HG03097 (cell line): ENCODE measurements around the gene STX10.

Source experiments
- ATAC-seq: cut with Tn5 transposase; IDR thresholded peaks from one replicate; pipeline ENCODE4 v1.9.1; 2021; ENCODE audit not compliant: unreplicated experiment, low FRiP score

STX10 gene

GRCh38 chr19:13146763-13147563 lies 3.2 kb downstream of the STX10 start:
- ATAC-seq, result no peak

DNA sequence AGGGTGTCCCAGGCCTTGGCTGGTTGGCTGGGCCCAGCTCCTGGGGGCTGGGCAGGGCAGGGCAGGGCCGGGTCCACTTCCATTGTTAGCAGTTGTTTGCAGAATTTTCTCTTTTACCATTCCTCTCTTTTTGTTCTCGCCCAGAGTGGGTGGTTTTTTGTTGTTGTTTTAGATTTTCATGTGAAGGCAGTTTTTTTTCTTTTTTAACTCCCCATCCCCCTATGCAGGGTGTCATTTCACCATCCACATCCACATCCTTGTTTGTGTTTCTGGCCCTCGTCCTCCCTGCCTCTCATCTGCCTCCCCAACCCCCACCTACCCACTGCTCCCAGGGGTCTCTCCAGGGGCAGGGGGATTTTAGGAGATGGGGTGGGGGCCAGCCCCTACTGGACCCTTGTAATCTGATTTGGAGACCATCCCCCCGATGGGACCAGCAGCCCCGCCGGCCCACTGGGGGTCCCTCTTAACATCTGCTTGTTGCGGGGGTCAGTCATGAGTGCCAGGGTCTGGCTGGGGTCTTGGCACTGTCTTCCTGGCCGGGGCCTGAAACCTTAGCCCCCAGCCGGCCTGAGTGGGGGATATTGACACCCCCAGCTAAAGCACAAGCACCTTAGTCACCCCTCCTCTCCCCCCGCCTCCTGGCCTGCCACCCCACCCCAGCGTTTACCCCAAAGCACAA lies 10.4 kb downstream of the STX10 start:
- no peak for ATAC-seq

DNA sequence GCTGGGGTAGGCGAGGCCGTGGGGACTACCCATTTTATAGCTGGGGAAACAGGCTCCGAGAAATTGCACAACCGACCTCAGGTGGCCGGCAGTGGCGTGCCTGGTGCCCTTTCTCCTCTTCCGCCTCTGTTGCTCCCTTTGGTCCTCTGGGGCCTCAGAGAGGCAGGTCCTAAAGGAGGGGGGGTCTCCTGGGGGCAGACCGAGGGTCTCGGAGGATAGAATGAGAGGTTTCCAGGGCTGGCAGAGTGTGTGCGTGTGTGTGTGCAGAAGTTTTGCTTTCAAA lies 11.3 kb downstream of the STX10 start:
- ATAC-seq, result no peak

DNA sequence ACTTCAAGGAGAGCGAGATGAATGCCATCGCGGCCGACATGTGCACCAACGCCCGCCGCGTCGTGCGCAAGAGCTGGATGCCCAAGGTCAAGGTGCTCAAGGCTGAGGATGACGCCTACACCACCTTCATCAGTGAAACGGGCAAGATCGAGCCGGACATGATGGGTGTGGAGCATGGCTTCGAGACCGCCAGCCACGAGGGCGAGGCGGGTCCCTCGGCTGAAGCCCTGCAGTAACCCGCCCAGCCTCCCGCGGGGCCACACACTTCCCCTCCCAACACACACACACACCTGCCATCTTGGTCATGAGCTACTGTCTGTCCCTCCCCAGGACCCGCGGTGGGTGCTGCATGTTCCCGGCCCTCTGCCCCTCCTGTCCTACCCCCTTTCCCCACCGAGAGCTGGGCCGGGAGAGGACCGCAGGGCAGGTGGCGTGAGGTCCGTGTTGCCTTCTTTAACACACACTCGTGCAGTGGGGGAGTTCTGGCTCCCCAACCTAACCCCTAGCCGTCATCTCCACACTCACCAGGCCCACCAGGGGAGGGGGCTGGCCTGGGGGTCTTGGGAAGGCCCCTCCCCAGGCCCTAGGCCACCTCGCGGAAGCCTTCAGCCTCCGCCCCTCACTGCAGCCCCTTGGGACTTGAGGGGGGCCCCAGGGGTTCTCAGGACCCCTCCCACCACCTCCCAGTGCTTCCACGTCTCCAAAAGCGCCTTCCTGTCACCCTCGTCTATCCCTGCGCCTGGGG lies 11.8 kb downstream of the STX10 start:
- no peak for ATAC-seq

DNA sequence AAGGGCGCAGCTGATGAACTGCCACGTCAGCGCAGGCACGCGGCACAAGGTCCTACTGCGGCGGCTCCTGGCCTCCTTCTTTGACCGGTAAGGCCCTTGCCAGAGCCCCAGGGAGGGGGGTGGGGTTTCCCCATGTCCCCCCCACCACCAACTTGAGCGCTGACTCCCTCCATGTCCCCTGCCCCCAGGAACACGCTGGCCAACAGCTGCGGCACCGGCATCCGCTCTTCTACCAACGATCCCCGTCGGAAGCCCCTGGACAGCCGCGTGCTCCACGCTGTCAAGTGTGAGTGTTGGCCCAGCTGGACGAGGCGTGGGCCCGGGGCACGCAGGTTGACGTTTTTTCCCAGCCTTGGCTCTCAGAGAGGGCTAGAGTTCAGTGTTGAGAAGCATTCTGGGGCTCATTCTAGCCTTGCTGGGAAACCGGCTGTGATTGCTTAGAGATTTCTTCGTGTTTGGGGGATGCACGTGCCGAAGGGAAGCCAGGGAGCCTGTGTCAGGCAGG lies 12.8 kb downstream of the STX10 start:
- ATAC-seq, result no peak

- ATAC-seq, result no peak
Measured at GRCh38 chr19:13135068-13136062, 14.8 kb downstream of the STX10 start.

- no peak for ATAC-seq
Measured at GRCh38 chr19:13134626-13135025, 15.5 kb downstream of the STX10 start.

- ATAC-seq, result no peak
Measured at GRCh38 chr19:13133241-13133870, 16.8 kb downstream of the STX10 start.

- ATAC-seq, result no peak
Measured at GRCh38 chr19:13132471-13133180, 17.5 kb downstream of the STX10 start.

GRCh38 chr19:13130886-13131490 lies 19.2 kb downstream of the STX10 start:
- no peak for ATAC-seq

- ATAC-seq, result no peak
Measured at GRCh38 chr19:13129384-13129783, 20.8 kb downstream of the STX10 start.

DNA sequence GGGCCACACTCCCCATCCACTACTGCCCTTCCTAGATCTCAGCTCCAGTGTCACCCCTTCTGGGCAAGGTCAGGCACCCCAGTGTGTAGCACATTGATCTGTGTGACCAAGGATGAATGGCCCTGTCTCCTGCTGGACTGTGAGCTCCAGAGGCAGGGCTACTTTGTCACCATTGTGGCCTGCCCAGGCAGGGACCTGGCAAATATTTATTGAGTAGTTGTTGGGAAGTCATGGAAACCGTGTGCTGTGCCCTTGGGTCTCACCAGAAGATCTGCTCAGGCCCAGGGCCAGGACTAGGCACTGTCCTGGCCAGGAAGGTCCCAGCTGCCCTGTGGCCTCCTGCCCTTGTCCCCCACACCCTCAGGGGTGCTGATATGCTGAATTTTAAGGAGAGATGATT lies 21.6 kb downstream of the STX10 start:
- ATAC-seq, result no peak

- ATAC-seq, result no peak
Measured at GRCh38 chr19:13127811-13128575, 22.2 kb downstream of the STX10 start.

DNA sequence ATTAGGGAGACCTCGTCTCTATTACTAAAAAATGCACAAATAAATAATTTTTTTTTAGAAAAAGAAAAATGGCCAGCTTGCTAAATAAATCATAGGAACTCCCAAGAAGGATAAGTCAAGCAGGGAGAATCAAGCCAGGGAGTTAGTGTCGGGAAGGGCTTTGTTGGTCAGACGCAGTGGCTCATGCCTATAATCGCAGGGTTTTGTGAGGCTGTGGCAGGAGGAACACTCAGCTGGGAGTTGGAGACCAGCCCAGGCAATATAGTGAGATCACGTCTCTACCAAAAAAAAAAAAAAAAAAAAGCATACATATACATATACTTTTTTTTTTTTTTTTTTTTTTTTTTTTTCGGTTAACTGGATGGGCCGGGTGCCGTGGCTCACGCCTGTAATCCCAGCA lies 23.1 kb downstream of the STX10 start:
- ATAC-seq, result no peak

- ATAC-seq, result no peak
Measured at GRCh38 chr19:13122980-13123957, 26.9 kb downstream of the STX10 start.

DNA sequence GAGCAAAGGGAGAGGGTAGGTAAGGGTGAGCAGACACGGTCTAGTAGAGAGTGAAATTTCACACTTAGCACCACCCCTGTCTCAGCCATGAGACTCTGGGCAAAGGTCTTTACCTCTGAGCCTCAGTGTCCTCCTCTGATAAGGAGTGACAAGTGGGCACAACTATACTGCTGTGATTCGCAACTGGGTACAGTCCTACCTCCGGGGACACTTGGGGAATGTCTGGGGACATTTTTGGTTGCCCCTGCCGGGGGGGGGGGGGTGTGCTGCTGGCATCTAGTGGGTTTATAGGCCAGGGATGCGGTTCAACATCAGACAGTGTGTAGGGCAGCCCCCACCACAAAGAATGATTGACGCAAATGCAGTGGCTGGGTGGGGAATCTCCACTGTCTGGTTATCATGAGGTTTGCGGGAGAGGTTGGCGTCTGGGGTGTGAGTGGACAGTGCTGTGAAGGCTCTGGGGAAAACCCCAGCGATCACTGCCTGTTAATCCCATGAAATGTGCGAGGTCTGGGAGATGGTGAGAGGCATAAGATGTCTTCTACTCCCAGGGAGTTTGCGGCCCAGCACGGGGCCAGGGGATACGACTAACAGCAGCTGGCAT lies 27.8 kb downstream of the STX10 start:
- ATAC-seq, result no peak
